ENCODE data around the gene SETD3.

The SETD3 gene

GRCh38 chr14:99450266-99450665 is 30.4 kb downstream of the SETD3 start:
- Histone ChIP-seq H3K36me3 (ENCODE audit: low read depth) (peaks cover 56% of the 10 kb centered on the region), H3K4me3 (ENCODE audit: severe bottlenecking) (no peak overlapping the region)

GRCh38 chr14:99447739-99448138 is 32.9 kb downstream of the SETD3 start:
- no peak for ATAC-seq (ENCODE audit: low read depth)
- no peak overlapping the region for H3K4me3 ChIP-seq (ENCODE audit: severe bottlenecking)
- DNase-seq (ENCODE audit: low spot score): no peak
- H3K27ac ChIP-seq (ENCODE audit: poor library complexity, severe bottlenecking): no peak overlapping the region
- no peaks in the 10 kb centered on the region for H3K4me1 ChIP-seq (ENCODE audit: insufficient read depth, poor library complexity, severe bottlenecking)
- no peaks in the 10 kb centered on the region for H3K9me3 ChIP-seq (ENCODE audit: severe bottlenecking)
- peaks cover 46% of the 10 kb centered on the region for H3K36me3 ChIP-seq (ENCODE audit: low read depth)
- no peak for TF ChIP-seq CTCF (IDR thresholded peaks at IDR 0.05; ENCODE audit: poor library complexity, severe bottlenecking)
- no peaks in the 10 kb centered on the region for H3K27me3 ChIP-seq (ENCODE audit: insufficient read depth, poor library complexity, severe bottlenecking)

More at GRCh38 chr14:99450266-99450665, 30.4 kb downstream of the SETD3 start:
- DNase-seq (ENCODE audit: low spot score) (no peak), ATAC-seq (ENCODE audit: low read depth) (no peak)
- H3K9me3 ChIP-seq (ENCODE audit: severe bottlenecking): no peaks in the 10 kb centered on the region
- H3K4me1 ChIP-seq (ENCODE audit: insufficient read depth, poor library complexity, severe bottlenecking): no peaks in the 10 kb centered on the region
- H3K27ac ChIP-seq (ENCODE audit: poor library complexity, severe bottlenecking): no peak overlapping the region
- TF ChIP-seq CTCF (IDR thresholded peaks at IDR 0.05; ENCODE audit: poor library complexity, severe bottlenecking): no peak
- H3K27me3 ChIP-seq (ENCODE audit: insufficient read depth, poor library complexity, severe bottlenecking): no peaks in the 10 kb centered on the region

GRCh38 chr14:99445931-99446330 is 34.7 kb downstream of the SETD3 start:
- H3K9me3 ChIP-seq (ENCODE audit: severe bottlenecking): no peaks in the 10 kb centered on the region
- H3K36me3 ChIP-seq (ENCODE audit: low read depth): peaks cover 47% of the 10 kb centered on the region
- no peak overlapping the region for H3K27ac ChIP-seq (ENCODE audit: poor library complexity, severe bottlenecking)
- H3K4me1 ChIP-seq (ENCODE audit: insufficient read depth, poor library complexity, severe bottlenecking): no peaks in the 10 kb centered on the region
- no peak for ATAC-seq (ENCODE audit: low read depth)
- no peak overlapping the region for H3K4me3 ChIP-seq (ENCODE audit: severe bottlenecking)
- TF ChIP-seq CTCF (IDR thresholded peaks at IDR 0.05; ENCODE audit: poor library complexity, severe bottlenecking): no peak
- H3K27me3 ChIP-seq (ENCODE audit: insufficient read depth, poor library complexity, severe bottlenecking): no peaks in the 10 kb centered on the region
- DNase-seq (ENCODE audit: low spot score): no peak

- Histone ChIP-seq H3K4me3 (ENCODE audit: severe bottlenecking) (no peak overlapping the region), H3K27ac (ENCODE audit: poor library complexity, severe bottlenecking) (no peak overlapping the region), H3K9me3 (ENCODE audit: severe bottlenecking) (no peaks in the 10 kb centered on the region), H3K4me1 (ENCODE audit: insufficient read depth, poor library complexity, severe bottlenecking) (no peaks in the 10 kb centered on the region), H3K27me3 (ENCODE audit: insufficient read depth, poor library complexity, severe bottlenecking) (no peaks in the 10 kb centered on the region), H3K36me3 (ENCODE audit: low read depth) (peaks cover 42% of the 10 kb centered on the region)
- ATAC-seq (ENCODE audit: low read depth) (no peak), DNase-seq (ENCODE audit: low spot score) (no peak)
- no peak for TF ChIP-seq CTCF (IDR thresholded peaks at IDR 0.05; ENCODE audit: poor library complexity, severe bottlenecking)
Observed at GRCh38 chr14:99441918-99442317, 38.7 kb downstream of the SETD3 start.

- Histone ChIP-seq H3K27ac (ENCODE audit: poor library complexity, severe bottlenecking) (no peak overlapping the region), H3K27me3 (ENCODE audit: insufficient read depth, poor library complexity, severe bottlenecking) (no peaks in the 10 kb centered on the region), H3K4me1 (ENCODE audit: insufficient read depth, poor library complexity, severe bottlenecking) (no peaks in the 10 kb centered on the region), H3K9me3 (ENCODE audit: severe bottlenecking) (no peaks in the 10 kb centered on the region), H3K36me3 (ENCODE audit: low read depth) (peaks cover 42% of the 10 kb centered on the region), H3K4me3 (ENCODE audit: severe bottlenecking) (no peak overlapping the region)
- DNase-seq (ENCODE audit: low spot score) (no peak), ATAC-seq (ENCODE audit: low read depth) (peak; percentile 52; the same call in 1 of the 3 replicates)
- TF ChIP-seq CTCF (IDR thresholded peaks at IDR 0.05; ENCODE audit: poor library complexity, severe bottlenecking): no peak
Observed at GRCh38 chr14:99441157-99441870, 39.3 kb downstream of the SETD3 start.
